Epidermal melanocyte (primary cell): Measurements from ENCODE around the gene ASXL3.

Experiments
- DNase-seq: peaks from one replicate; pipeline ENCODE4 v3.0.0; 2011; ENCODE audit warnings: low spot score; ENCODE audit not compliant: insufficient read length

The ASXL3 gene

DNA sequence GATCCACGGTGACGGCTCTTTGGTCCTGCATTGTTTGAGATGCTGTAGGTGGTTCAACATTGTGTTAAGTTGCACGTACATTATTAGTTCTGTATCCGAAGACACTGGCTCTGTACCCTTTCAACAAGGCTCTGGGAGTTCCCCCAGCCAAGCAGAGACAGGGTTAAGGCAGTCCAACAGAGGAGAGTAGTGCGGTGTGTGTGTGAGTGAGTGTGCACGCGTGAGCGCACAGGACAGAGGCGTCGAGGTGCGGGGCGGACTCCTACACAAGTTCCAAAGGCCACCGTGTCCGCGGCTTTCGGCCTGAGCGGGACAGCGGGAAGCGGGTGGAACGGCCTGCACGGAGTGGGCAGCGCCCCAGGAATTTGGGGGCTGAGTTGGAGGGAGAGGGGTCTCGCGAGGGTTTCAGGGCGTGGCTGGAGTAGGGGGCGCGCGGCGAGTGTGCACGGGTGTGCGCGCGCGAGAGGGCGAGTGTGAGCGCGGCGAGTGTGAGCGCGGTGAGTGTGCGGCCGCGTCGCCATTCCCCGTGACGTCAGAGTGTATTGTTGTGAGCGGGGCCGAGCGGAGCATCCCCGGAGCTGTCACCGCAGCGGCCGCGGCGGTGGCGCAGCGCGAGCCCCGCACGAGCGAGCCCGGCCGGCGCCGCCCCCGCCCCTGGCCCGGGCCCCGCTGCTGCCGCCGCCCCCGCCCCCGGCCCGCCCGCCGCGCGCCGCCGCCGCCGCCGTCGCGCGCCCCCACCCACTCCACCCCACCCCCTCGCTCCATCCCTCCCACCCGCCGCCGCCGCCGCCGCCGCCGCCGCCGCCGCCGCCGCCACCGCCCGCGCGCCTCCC, at the start of gene ASXL3:
TSS of gene ASXL3 (plus strand) at position 535 of the 833 bp plus-strand sequence. CDS start 413 bp downstream, outside the sequence.
- DNase-seq: no peak

GRCh38 chr18:33532978-33533377, 45.0 kb upstream of the ASXL3 start:
- DNase-seq: no peak

- no peak for DNase-seq
Observed at GRCh38 chr18:33536904-33537303, 41.1 kb upstream of the ASXL3 start.

GRCh38 chr18:33538418-33539042, 39.5 kb upstream of the ASXL3 start:
- no peak for DNase-seq

GRCh38 chr18:33540392-33540791, 37.6 kb upstream of the ASXL3 start:
- DNase-seq: no peak

- no peak for DNase-seq
Observed at GRCh38 chr18:33541316-33541715, 36.7 kb upstream of the ASXL3 start.

GRCh38 chr18:33556846-33557245, 21.2 kb upstream of the ASXL3 start:
- no peak for DNase-seq

DNA sequence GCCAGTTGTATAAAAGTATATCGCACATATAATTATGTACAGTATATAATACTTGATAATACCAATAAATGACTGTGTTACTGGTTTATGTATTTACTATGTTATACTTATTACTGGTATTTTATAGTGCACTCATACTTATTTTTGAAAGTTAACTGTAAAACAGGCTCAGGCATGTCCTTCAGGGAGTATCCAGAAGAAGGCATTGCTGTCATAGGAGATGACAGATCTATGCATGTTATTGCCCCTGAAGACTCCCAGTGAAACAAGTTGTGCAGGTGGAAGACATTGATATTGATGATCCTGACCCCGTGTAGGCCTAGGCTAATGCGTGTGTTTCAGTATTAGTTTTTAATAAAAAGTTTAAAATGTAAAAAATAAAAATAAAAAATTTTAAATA, 20.3 kb upstream of the ASXL3 start:
- DNase-seq: no peak

DNA sequence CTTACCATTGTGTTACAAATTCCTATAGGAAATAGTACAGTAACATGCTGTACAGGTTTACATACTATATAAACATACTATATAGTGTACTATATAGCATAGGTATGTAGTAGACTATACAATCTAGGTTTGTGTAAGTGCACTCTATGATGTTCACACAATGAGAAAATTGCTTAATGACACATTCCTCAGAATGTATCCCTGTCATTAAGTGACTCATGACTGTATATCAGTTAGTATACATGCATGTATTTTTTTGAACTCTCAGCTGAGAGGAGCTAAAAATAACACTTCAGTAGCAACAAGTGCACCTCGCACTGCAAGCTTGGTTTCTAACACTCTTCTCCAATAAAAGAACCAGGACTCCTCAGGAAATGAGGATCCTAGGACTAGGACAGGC, 19.5 kb upstream of the ASXL3 start:
- no peak for DNase-seq

- no peak for DNase-seq
Observed at GRCh38 chr18:33560686-33561370, 17.2 kb upstream of the ASXL3 start.

GRCh38 chr18:33562741-33563140, 15.3 kb upstream of the ASXL3 start:
- DNase-seq: no peak

- DNase-seq: no peak
Observed at GRCh38 chr18:33567705-33568104, 10.3 kb upstream of the ASXL3 start.

- no peak for DNase-seq
Observed at GRCh38 chr18:33571998-33572787, 5.8 kb upstream of the ASXL3 start.

- no peak for DNase-seq
Observed at GRCh38 chr18:33573193-33573592, 4.8 kb upstream of the ASXL3 start.

DNA sequence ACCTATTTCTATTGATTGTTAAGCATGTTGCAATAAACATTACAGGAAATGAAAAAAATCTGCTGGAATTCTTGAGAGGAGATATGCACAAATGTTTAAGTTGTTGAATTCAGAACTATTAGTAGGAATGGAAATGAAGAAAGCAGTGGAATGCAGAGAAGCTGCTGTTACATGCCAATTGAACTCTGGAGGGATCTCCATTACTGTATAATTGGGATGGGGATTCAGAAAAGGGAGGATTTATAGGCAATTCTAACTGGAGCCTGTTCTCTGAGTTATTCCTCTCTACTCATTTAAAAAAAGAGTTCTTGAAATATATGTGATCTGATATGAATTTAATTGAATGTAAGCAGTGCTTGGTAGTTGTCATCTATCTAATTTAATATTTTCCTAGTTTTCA, 2.6 kb upstream of the ASXL3 start:
- DNase-seq: no peak

DNA sequence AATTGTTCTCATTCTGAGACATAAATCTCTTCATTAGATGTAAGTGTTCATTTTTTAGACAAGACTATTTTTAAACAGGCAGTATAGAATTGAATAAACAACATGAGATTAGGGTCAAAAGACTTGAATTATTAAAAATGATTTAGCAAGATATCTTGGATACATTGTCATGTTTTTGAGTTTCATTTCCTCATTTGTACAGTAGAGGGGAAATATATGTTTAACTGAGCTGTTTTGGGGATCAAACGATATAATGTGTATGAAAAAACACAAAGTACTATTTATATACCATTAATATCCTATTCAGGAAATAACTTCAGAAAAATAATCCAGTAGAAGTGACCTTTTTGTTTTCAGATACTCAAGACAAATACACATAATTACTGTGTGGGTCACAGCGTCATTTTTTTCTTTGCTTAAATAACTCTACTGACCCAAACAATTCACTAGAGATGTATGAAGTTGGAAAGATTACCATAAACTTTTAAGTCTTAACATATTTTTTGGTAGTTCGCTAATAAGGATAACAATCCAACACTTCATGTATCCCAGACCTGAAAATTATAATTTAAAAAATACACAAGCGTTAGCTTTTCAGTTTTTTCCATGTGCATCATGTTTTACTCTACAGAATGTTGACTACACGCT, 896 bp upstream of the ASXL3 start:
- DNase-seq: no peak

DNA sequence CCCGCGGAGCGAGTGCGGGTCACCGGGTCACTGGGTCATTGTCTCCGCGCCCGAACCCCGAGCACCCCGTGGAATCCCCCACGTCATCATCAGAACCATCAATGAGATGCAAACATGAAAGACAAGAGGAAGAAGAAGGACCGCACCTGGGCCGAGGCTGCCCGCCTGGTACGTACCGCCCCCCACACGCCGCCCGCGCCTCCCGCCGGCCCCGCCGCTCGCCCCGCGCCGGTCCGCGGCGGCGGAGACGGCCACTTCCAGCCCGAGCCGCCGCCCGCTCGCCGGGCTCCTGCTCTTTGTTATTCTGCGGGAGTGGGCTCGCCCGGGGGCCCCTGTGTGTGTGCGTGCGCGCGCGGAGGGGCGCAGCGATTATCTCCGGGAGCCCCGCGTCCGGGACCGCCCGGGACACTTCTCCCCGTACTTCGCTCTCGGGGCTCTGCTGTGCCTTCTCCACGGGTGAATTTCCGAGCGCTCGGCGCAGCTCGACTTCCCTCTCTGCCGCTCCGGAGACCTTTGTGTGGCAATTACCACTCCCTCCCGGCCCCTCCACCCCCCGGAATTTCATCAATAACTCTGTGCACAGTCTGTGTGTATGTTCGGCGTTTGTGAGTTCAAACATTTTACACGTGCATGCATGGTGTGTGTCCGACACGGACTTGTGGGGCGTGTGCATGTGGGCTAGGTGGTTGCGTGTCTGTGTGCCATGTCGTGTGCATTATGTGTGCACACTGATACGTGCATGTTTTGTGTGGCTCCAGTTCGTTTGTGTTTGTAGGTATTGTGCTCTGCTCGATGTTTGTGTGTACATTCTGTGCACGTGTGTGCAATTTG, 714 bp downstream of the ASXL3 start:
- no peak for DNase-seq

- no peak for DNase-seq
Observed at GRCh38 chr18:33579349-33580215, 1.6 kb downstream of the ASXL3 start.

- no peak for DNase-seq
Observed at GRCh38 chr18:33580546-33580945, 2.5 kb downstream of the ASXL3 start.
